GM20000 (cell line): Measurements from ENCODE around the gene MAST4.

Experiments used
- DNase-seq: peaks from one replicate; pipeline ENCODE4 v3.0.0; 2012; ENCODE audit warnings: low spot score
- TF ChIP-seq, protein P1 (sequence below): IDR thresholded peaks from 2 replicates; pipeline ENCODE4 v1.5.1; 2012; ENCODE audit warnings: mild to moderate bottlenecking, control low read depth; ENCODE audit errors: extremely low read depth, missing control alignments

MAST4 gene

DNA sequence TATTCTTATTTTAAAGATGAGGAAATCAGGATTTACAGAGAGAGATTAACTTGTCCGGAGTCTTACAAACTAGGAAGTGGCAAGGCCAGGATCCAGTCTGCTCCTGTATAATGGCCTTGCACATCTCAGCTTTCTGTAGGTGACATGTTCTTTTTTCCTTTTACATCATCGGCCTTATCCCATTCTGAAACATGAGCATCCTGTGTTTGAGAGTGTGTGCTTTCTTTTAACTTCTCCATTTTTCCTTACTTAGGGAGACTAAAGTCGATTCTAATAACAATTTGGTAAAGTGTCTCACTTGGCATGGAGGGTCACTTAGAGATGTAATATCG lies 385.8 kb downstream of the MAST4 start:
- TF ChIP-seq, protein P1, sequence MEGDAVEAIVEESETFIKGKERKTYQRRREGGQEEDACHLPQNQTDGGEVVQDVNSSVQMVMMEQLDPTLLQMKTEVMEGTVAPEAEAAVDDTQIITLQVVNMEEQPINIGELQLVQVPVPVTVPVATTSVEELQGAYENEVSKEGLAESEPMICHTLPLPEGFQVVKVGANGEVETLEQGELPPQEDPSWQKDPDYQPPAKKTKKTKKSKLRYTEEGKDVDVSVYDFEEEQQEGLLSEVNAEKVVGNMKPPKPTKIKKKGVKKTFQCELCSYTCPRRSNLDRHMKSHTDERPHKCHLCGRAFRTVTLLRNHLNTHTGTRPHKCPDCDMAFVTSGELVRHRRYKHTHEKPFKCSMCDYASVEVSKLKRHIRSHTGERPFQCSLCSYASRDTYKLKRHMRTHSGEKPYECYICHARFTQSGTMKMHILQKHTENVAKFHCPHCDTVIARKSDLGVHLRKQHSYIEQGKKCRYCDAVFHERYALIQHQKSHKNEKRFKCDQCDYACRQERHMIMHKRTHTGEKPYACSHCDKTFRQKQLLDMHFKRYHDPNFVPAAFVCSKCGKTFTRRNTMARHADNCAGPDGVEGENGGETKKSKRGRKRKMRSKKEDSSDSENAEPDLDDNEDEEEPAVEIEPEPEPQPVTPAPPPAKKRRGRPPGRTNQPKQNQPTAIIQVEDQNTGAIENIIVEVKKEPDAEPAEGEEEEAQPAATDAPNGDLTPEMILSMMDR = no peak

DNA sequence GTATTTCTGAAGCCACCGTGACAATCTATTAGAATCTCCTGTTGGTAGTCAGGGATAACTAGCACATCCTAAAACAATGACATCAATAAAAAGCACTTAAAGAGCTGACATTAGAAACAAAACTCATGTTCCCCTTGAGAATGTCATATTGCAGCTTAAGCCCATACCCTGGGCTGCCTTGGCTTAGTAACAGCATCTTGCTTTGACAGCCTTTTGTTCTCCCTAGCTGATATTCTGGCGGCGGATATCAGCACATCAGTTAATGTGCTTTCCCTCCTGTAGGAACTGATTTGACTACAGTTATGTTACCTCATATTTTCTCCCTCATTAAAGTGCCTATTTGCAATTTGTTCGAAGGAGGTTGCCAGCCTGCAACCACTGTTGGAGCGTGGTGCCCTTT lies 386.3 kb downstream of the MAST4 start:
- no peak for DNase-seq
- TF ChIP-seq, protein P1 = no peak

More for the DNA sequence above, 385.8 kb downstream of the MAST4 start:
- no peak for DNase-seq

DNA sequence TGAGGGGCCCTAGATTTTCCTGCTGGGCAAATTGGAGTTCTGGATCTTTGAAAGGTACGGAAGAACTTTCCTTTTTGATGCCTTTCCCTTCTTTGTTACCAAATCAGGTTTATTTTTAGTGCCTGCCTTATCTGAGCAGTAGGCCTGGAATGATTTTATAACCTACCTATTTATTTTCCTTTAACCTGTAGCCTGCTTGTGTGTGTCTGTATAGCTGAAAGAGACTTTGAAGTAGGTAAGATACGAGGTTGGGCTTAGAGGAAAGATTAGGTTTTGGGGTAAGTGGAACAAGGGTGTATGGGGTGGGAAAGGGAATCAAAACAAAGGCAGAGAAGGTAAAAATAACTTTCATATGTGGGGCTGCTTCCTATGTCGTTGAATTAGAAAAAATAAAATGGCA lies 389.2 kb downstream of the MAST4 start:
- no peak for DNase-seq
- TF ChIP-seq, protein P1 = no peak

DNA sequence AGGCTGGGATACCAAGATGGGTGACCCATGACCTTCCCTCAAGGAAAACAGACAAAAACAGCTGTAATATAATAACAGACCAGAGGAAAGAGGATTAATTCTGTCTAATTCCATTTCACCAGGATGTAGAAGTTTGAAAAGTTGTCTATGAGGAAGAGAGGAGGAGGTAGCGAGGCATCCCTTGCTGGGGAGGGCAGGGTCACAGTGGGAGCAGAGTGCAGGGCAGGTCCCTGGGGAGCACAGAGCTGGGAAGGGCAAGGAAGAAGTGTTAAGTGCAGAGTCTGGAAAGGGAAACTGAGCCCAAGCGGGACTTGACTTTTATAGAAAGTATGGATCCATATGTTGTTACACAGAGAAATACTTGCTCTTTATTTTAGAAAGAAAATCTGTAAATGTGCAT lies 389.8 kb downstream of the MAST4 start:
- TF ChIP-seq, protein P1 = no peak
- no peak for DNase-seq

DNA sequence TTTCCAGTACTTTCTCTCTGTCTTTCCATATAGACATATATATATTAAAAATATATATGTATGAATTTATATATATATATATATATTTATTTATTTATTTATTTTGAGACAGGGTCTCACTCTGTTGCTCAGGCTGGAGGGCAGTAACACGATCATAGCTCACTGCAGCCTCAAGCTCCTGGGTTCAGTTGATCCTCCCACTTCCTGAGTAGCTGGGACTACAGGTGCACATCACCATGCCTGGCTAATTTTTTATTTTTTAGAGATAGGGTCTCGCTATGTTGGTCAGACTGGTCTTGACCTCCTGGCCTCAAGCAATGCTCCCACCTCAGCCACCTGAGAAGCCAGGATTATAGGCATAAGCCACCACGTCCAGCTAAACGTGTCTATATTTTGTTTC lies 390.3 kb downstream of the MAST4 start:
- TF ChIP-seq, protein P1 = no peak

DNA sequence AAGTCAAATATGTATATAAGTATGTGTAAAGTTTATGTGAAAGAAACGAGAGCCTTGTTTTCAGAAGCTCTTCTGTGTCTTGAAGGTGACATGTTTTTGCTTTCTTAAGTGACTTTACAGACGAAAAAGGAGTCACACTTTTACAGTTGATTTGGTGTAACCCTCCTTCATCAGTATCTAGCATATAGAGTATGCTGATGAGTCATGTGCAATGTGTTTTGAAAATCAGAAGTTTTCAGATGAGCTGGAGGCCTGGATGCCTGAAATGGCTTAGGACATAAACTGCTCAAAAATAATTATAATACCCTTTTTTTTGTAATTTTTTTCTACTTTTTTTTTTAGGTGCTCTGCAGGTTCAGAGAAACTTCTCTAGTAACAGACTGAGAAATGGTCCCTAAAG lies 390.9 kb downstream of the MAST4 start:
- TF ChIP-seq, protein P1 = no peak
- DNase-seq = no peak

More for the DNA sequence above, 390.3 kb downstream of the MAST4 start:
- no peak for DNase-seq

DNA sequence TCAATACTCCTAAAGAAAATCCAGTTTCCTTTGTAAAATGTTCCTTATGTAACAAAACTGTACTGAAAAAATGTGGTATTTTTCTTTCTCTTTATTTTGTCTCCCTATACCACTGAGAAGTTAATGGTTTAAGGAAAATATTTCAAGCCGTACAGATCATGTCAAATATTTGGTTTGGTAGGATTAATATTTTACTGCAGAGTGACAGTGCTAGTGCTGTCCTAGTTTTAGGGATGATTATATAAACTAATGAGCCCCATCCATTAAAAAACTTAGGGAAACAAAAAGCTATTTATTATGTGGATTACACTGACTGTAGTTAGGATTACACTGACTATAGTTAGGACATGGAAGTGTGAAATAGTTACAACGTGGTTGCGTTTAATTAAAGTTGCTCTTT lies 391.3 kb downstream of the MAST4 start:
- TF ChIP-seq, protein P1 = no peak
- no peak for DNase-seq
